NCI-H345 treated with DMSO at 0.1 percent for 48 hours (cell line): ENCODE data around the gene NOTCH4.
"Not testable (repeated sequence)": the region's sequence is repeated elsewhere in the genome, so short reads cannot be mapped to it uniquely, and the experiment has no call there.

Source experiments
- DNase-seq: peaks from one replicate; lab custom pipeline; 2025; ENCODE audit not compliant: unreplicated experiment; lab: John Stamatoyannopoulos, UW

NOTCH4 gene

GRCh38 chr6:32218167-32218566 lies 5.7 kb downstream of the NOTCH4 start:
- no peak for DNase-seq

GRCh38 chr6:32216998-32217397 lies 6.9 kb downstream of the NOTCH4 start:
- no peak for DNase-seq

GRCh38 chr6:32216285-32216684 lies 7.6 kb downstream of the NOTCH4 start:
- no peak for DNase-seq

- DNase-seq: no peak
Measured at GRCh38 chr6:32215617-32216016, 8.2 kb downstream of the NOTCH4 start.

GRCh38 chr6:32214126-32214525 lies 9.7 kb downstream of the NOTCH4 start:
- no peak for DNase-seq

GRCh38 chr6:32213649-32214048 lies 10.2 kb downstream of the NOTCH4 start:
- DNase-seq: no peak

GRCh38 chr6:32212076-32212760 lies 11.6 kb downstream of the NOTCH4 start:
- no peak for DNase-seq

GRCh38 chr6:32211432-32211831 lies 12.4 kb downstream of the NOTCH4 start:
- DNase-seq: not testable (repeated sequence)

- no peak for DNase-seq
Measured at GRCh38 chr6:32210191-32210601, 13.7 kb downstream of the NOTCH4 start.

GRCh38 chr6:32208996-32209395 lies 14.9 kb downstream of the NOTCH4 start:
- no peak for DNase-seq

GRCh38 chr6:32204268-32204715 lies 19.6 kb downstream of the NOTCH4 start:
- DNase-seq: no peak

GRCh38 chr6:32203426-32204267 lies 20.2 kb downstream of the NOTCH4 start:
- no peak for DNase-seq

- DNase-seq: no peak
Measured at GRCh38 chr6:32202186-32202585, 21.7 kb downstream of the NOTCH4 start.

GRCh38 chr6:32200711-32201475 lies 23.0 kb downstream of the NOTCH4 start:
- no peak for DNase-seq

- no peak for DNase-seq
Measured at GRCh38 chr6:32198866-32199265, 25.0 kb downstream of the NOTCH4 start.

- DNase-seq: no peak
Measured at GRCh38 chr6:32198345-32198696, 25.5 kb downstream of the NOTCH4 start.

- no peak for DNase-seq
Measured at GRCh38 chr6:32196682-32197616, 26.9 kb downstream of the NOTCH4 start.

- DNase-seq: peak; percentile 22
Measured at GRCh38 chr6:32195902-32196681, 27.8 kb downstream of the NOTCH4 start.

GRCh38 chr6:32195652-32195901 lies 28.3 kb downstream of the NOTCH4 start:
- DNase-seq: peak; percentile 97
